Measurements from ENCODE around the gene SLC39A11. TPM values are rescaled to one million over a fixed set of nuclear protein-coding genes. Genes with fewer than 3 reads are reported as not detected.

Gene SLC39A11
- total RNA-seq, 1 experiment from 2014 or later = 18.9 TPM

DNA sequence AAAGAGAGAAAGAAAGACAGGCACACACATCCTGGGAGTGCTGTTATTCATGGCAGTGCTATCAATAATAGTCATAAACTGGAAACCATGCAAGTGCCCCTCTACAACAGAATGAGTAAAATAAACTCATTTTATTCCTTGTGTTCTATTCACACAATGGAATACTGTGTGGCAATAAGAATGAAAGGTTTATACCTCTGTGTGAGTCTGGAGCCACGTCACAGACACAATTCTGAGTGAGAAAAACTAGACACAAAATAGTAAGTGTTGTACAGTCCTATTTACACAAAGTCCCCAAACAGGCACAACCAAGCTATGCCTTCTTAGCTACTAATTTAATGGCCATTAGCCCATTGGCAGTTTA is 429.7 kb downstream of the SLC39A11 start:
- H3K27me3 Mint-ChIP-seq (ENCODE audit: low read depth) = no peaks in the 10 kb centered on the region
- H3K36me3 Mint-ChIP-seq = no peaks in the 10 kb centered on the region
- peaks cover 18% of the 10 kb centered on the region for H3K4me1 Mint-ChIP-seq
- ChIA-PET CTCF (no interaction called here), POLR2A (no interaction called here)
- H3K9me3 Mint-ChIP-seq = peaks cover 4% of the 10 kb centered on the region; the same call in 1 of the 2 replicates
- no peak for TF ChIP-seq CBFB (CRISPR knock-in tag; IDR thresholded peaks at IDR 0.05; ENCODE audit: low read depth)
- TF ChIP-seq HMGA2 (CRISPR knock-in tag; IDR thresholded peaks at IDR 0.05) = no peak
- TF ChIP-seq, protein P1, sequence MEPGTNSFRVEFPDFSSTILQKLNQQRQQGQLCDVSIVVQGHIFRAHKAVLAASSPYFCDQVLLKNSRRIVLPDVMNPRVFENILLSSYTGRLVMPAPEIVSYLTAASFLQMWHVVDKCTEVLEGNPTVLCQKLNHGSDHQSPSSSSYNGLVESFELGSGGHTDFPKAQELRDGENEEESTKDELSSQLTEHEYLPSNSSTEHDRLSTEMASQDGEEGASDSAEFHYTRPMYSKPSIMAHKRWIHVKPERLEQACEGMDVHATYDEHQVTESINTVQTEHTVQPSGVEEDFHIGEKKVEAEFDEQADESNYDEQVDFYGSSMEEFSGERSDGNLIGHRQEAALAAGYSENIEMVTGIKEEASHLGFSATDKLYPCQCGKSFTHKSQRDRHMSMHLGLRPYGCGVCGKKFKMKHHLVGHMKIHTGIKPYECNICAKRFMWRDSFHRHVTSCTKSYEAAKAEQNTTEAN (CRISPR knock-in tag; IDR thresholded peaks at IDR 0.05) = no peak
- TF ChIP-seq MLX (CRISPR knock-in tag; IDR thresholded peaks at IDR 0.05) = no peak
- no peak overlapping the region for H3K27ac Mint-ChIP-seq
- ATAC-seq = no peak
- H3K4me3 Mint-ChIP-seq = no peak overlapping the region
- DNase-seq (ENCODE audit: low spot score) = no peak

- Mint-ChIP-seq H3K27me3 (ENCODE audit: low read depth) (no peaks in the 10 kb centered on the region), H3K4me3 (no peak overlapping the region), H3K9me3 (peaks cover 4% of the 10 kb centered on the region; the same call in 1 of the 2 replicates), H3K36me3 (no peaks in the 10 kb centered on the region), H3K27ac (no peak overlapping the region), H3K4me1 (peaks cover 18% of the 10 kb centered on the region)
- ATAC-seq = no peak
- CTCF ChIA-PET = interaction anchor here (1.5 kb wide), 1 partner anchor 63 kb away, joined by 4 read pairs; no protein-coding TSS in a partner anchor
- DNase-seq (ENCODE audit: low spot score) = no peak
- TF ChIP-seq, protein P2, sequence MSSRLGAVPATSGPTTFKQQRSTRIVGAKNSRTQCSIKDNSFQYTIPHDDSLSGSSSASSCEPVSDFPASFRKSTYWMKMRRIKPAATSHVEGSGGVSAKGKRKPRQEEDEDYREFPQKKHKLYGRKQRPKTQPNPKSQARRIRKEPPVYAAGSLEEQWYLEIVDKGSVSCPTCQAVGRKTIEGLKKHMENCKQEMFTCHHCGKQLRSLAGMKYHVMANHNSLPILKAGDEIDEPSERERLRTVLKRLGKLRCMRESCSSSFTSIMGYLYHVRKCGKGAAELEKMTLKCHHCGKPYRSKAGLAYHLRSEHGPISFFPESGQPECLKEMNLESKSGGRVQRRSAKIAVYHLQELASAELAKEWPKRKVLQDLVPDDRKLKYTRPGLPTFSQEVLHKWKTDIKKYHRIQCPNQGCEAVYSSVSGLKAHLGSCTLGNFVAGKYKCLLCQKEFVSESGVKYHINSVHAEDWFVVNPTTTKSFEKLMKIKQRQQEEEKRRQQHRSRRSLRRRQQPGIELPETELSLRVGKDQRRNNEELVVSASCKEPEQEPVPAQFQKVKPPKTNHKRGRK (CRISPR knock-in tag; IDR thresholded peaks at IDR 0.05; ENCODE audit: borderline replicate concordance) = peak; percentile 95
- TF ChIP-seq, protein P3, sequence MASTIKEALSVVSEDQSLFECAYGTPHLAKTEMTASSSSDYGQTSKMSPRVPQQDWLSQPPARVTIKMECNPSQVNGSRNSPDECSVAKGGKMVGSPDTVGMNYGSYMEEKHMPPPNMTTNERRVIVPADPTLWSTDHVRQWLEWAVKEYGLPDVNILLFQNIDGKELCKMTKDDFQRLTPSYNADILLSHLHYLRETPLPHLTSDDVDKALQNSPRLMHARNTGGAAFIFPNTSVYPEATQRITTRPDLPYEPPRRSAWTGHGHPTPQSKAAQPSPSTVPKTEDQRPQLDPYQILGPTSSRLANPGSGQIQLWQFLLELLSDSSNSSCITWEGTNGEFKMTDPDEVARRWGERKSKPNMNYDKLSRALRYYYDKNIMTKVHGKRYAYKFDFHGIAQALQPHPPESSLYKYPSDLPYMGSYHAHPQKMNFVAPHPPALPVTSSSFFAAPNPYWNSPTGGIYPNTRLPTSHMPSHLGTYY (CRISPR knock-in tag; IDR thresholded peaks at IDR 0.05) = no peak
- POLR2A ChIA-PET = no interaction called here
These were observed 430.3 kb downstream of the SLC39A11 start for GRCh38 chr17:72661945-72662826.

GRCh38 chr17:72661116-72661944 is 431.2 kb downstream of the SLC39A11 start:
- Mint-ChIP-seq H3K27me3 (ENCODE audit: low read depth) (no peaks in the 10 kb centered on the region), H3K4me1 (peaks cover 10% of the 10 kb centered on the region), H3K36me3 (no peaks in the 10 kb centered on the region), H3K4me3 (no peak overlapping the region), H3K27ac (no peak overlapping the region), H3K9me3 (peaks cover 4% of the 10 kb centered on the region; the same call in 1 of the 2 replicates)
- CTCF ChIA-PET = interaction anchor here (0.7 to 5.0 kb wide), 7 partner anchors 11 to 528 kb away, joined by 3 to 32 read pairs (median 3); no protein-coding TSS in a partner anchor
- no peak for DNase-seq (ENCODE audit: low spot score)
- POLR2A ChIA-PET = no interaction called here
- ATAC-seq = 0 out of 2 replicates have a peak, but pooled peaks have one; percentile 23
- TF ChIP-seq ZNF423 (CRISPR knock-in tag; IDR thresholded peaks at IDR 0.05) (peak; percentile 32; the same call in 1 of the 2 replicates), GABPB1 (CRISPR knock-in tag; IDR thresholded peaks at IDR 0.05) (peak; percentile 74), SP1 (CRISPR knock-in tag; conservative IDR thresholded peaks at IDR 0.05) (no peak)
